NCI-H1694 (cell line): Measurements from ENCODE around the gene COQ9.
"Not testable (repeated sequence)": the region's sequence is repeated elsewhere in the genome, so short reads cannot be mapped to it uniquely, and the experiment has no call there.

ENCODE experiments used
- DNase-seq: peaks from one replicate; lab custom pipeline; 2025; lab: John Stamatoyannopoulos, UW

COQ9 gene

DNA sequence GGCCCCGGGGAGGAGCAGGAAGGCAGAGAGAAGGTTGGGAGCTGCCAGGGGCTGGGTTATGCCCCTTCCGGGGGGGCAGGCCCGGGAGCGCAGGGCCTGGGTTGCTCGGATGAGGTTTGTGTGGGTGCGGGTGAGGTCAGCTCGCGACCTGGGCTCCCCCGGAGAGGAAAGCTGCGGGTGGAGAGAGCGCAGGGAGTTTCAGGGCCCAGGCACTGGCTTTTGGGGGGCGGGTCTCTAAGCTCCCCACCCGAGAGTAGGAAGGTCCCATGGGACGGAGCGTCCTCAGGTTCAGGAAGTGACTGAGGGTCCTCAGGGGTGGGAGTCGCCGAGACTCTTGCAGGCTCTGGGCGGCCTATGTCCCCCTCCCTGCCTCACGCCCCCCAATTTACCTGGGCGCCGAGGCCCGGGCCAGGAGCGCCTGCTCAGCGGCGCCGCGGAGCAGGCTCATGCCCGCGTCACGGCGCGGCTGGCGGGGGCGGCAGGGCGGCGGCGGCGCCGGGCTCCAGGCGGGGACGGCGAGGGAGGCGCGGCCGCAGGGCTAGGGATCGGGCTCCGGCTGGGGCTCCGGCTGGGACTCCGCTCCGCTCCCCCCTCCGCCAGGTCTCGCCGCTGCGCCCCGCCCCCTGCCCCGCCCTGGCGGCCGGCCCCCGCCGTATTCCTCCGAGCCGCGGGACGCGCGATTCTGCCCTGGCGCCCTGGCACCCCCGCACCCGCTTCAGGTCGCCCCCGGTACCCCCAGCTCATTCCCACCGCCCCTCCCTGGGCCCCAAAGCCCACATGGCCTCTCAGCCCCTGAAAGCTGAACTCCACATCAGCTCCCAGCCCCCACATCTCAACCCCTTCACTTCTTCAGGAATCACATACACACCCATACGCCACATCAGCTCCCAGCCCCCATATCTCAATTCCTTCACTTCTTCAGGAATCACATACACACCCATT is 38.9 kb downstream of the COQ9 start, which contains the start of gene DOK4:
TSS of gene DOK4 (minus strand) at position 578 of the 942 bp plus-strand sequence. CDS start 6,986 bp downstream, outside the sequence.
- peak; percentile 18 for DNase-seq

DNA sequence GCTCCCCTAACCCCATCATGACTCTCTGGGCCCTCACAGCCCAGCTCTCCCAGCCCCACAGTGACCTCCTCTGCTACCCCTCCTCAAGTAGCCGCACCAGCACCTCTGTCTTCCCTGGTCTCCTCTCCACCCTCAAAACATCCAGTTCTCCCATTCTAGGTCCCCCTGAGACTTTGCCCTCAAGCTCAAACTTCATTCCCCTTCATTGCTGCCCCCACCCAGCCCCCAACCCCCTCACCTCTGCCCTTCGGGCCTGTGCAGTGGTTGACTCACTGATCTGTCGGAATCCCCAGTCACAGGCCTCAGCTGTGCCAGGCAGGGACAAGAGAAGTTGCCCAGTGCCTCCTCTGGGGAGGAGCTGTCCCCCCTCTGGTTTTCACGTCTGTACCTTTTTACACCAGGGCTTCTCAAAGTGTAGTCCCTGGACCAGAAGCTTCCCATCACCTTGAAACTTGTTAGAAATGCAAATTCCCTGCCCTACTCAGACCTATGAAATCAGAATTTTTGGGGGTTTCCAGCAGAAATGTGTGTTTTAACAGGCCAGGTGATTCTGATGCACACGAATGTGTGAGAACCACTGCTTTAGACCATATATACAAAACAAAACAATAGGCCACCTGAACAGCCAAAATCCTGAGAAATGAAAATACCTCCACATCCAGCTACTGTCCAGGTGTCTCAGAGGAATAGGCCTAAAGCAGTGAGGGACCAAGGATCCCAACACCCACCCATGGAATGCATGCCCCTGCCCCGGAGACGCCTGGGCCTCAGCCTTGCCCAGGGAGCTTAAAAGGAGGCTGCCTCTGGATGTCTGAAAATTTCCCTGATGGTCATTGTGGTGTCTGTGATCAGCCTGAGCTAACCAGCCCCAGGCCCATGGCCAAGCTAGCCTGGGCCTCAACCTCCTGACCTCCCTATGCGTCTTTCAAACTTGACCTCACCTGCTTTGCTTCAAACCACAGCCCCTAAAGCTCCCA is 39.9 kb downstream of the COQ9 start:
- DNase-seq = no peak

DNA sequence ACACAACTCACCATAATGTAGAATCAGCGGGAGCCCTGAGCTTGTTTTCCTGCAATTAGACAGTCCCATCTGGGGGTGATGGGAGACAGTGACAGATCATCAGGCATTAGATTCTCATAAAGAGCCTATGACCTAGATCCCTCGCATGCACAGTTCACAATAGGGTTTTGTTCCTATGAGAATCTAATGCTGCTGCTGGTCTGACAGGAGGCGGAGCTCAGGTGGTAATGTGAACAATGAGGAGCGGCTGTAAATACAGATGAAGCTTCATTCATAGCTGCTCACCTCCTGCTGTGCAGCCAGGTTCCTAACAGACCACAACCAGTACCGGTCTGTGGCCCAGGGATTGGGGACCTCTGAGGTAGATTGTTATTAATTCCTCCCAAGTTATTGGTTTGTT is 42.0 kb downstream of the COQ9 start:
- DNase-seq = no peak

DNA sequence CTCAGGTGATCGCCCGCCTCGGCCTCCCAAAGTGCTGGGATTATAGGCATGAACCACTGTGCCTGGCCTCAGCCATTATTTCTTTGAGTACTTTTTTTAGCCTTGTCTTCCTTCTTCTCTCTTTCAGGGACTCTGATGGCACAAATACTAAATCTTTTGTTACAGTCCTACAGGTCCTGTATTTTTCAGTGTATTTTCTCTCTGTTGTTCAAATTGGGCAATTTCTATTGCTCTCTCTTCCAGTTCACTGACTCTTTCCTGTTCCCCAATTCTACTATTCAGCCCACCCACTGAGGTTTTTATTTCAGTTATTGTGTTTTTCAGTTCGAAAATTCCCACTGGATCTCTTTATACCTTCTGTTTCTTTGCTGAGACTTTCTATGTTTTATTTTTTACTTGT is 46.5 kb downstream of the COQ9 start:
- no peak for DNase-seq

DNA sequence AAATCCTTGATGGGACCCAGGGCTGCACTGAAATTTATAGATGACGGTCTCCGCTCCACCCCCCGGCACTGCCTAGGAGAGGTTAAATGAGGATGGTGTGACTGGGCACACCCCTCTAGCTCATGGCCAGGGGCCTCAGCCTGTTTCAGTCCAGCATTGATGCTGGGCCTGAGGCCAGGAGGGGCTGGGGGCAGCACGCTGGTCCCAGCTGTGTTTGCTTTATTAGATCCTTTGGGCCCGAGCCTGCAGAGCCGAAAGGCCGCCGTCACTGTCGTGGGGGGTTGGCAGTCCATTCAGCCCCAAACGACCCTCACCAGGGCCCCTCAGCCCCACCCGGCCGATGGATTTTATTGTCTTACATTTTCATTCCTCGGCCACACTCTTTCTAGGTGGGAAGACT is 49.8 kb downstream of the COQ9 start:
- no peak for DNase-seq

DNA sequence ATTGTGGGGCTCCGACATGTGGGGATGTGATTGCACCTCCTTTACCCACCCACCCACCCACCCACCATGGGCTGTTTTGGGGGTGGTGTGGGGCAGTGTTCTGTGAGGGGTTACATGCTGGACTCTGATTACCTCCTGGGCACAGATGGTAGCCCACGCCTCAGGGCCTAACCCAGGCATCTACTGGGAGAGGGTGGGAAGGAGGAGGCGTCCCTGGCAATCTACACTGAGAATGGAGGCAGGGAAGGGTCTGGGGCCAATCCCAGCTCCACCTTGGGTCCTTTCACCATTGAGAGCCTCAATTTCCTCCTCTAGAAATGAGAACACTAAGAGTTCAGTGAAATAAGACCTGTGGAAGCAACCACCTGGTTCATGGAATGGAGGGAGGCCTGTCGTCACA is 50.8 kb downstream of the COQ9 start:
- no peak for DNase-seq

DNA sequence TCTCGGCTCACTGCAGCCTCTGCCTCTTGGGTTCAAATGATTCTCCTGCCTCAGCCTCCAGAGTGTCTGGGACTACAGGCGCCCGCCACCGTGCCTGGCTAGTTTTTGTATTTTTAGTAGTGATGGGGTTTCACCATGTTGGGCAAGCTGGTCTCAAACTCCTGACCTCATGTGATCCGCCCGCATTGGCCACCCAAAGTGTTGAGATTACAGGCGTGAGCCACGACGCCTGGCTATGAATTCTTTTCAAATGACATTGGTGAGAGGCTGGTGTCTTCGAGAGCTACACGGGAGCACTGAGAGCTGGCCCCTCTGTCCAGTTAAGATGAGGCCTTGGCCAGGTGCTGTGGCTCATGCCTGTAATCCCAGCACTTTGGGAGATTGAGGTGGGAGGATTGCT is 52.7 kb downstream of the COQ9 start:
- DNase-seq = not testable (repeated sequence)

DNA sequence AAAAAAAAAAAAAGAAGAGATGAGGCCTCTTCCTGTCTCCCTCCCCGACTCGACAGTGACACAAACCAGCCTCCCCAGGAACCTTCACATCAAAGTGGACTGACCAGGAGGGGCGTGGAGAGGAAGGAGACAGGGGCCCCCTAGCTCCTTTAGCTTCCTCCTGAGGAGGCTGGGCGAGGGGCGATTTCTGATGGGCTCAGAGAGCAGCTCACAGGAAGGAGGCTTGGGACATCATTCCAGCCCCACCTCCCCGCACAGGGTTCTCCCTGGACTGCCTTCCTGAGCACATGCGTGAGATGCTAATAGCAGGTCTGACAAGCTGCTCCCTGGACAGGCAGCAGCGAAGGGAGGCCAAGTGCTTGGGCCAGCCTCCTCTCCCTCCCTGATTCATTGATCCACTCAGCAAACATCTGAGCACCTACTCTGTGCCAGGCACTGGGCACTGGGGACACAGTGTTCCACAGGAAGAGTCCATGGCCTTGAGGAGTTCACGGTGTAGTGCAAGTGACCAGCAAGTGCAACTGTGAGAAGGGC is 53.4 kb downstream of the COQ9 start:
- no peak for DNase-seq

DNA sequence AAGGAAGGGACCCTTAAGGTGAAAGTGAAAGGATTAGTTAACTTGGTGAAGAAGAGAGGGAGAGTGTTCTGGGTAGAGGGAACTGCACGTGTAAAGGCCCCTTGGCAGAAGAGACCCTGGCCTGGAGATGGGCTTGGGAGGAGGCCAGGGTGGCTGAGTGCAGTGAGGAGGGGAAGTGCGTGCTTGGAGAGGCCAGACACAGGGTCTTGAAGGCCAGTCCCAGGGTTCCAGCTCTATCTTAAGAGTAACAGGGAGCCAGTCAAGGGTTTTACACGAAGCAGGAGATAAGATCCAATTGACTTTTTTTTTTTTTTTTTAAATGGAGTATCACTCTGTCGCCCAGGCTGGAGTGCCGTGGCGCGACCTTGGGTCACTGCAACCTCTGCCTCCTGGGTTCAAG is 54.2 kb downstream of the COQ9 start:
- no peak for DNase-seq

DNA sequence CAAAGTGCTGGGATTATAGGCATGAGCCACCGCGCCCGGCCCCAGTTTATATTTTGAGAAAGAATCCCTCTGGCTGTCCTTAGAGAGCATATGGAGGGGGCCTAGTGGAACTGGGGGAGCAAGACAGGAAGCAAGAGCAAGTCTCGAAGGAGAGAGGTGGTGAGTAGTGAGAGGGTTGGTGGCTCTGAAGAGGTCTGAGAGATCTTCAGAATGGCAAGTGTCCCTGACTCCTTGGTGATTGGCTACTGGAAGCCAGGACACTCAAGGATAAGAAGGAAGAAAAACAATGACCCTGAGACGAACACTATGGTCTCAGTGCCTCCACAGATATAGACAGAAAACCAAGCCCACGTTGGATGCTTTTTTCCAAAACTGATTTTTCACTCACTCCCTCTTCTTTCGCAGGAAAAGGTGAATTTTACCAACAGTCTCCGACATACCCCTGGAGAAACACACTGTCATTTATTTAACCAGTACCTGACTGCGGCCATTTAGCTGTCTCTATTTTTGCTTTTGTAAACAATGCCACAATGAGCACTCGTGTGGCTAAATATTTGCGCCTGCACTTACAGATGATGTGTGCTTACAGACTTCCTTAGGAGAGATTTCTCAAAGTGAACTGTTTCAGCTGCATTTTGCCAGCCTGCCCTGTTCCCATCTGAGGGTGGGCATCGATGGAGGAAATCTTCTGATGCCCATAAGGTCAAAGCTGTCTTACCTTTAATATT is 54.9 kb downstream of the COQ9 start:
- no peak for DNase-seq

DNA sequence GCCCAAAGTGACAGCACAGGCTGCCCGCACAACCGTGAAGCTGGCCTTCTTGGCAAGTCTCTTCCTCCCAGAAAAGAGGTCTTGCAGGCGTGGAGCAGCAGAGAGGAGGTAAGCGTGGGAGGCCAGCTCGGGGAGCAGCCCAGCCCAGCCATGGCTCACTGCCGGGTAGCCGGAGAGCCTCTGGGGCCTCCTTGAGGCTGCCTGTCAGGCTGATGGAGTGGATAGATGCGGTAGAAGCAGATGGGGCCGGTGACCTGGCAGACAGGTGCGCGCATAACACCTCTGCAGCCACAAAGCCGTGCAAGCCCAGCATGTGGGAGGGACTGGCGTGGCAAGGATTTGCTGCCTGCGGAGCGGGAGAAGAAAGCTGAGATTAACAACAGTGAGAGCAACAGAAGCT is 56.1 kb downstream of the COQ9 start:
- DNase-seq = no peak

DNA sequence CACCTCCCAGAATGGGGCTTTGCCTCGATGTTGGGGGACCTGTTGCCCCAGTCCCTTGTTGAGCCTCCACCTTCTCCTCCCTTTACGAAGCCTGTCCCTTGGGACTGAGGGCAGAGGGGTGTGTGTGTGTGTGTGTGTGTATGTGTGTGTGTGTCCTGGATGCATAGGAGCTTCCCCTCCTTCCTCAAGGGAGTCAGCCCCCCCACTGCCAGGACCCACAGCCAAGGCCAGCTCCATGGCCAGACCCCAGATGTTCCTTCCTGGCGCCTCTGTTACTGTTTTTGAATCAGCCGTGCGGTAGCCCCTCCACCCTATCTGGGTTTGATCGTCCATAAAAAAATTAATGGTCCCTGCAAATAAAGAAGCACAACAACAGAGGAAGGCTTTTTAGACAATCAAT is 56.7 kb downstream of the COQ9 start:
- no peak for DNase-seq

DNA sequence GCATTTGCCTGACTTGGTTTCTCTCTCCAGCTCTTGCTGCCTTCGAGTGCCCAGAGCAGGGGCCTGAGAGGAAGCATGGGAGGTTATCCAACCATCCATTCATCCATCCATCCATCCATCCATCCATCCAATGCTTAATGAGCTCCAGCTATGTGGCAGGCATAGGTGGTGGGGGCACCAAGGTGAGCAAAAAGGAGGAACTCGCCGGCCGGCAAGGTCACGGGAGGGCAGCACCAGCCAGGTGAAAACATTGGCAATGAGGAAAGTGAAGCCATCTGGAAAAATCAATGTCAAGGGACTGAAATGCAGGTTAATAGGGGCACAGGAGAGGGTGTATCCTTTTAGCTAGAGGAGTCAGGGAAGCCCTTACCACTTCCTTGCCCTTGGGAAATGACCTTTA is 57.2 kb downstream of the COQ9 start:
- no peak for DNase-seq

DNA sequence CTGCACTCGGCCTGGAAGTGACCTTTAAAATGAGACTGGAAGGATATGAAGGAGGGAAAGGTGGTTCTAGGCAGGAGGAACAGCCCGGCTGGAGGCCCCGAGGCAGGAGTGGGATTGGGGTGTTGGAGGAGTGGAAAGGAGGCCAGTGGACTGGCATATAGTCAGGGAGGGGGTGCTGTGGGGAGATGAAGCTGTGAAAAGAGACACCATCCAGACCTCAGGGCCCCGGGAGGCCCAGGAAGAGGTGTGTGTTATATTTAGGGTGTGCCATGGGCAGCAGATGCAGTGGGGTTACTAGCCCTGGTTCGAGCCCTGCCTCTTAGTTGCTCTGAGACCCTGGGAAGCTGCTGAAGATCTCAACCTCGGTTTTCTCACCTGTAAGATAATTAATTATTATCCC is 57.9 kb downstream of the COQ9 start:
- no peak for DNase-seq

DNA sequence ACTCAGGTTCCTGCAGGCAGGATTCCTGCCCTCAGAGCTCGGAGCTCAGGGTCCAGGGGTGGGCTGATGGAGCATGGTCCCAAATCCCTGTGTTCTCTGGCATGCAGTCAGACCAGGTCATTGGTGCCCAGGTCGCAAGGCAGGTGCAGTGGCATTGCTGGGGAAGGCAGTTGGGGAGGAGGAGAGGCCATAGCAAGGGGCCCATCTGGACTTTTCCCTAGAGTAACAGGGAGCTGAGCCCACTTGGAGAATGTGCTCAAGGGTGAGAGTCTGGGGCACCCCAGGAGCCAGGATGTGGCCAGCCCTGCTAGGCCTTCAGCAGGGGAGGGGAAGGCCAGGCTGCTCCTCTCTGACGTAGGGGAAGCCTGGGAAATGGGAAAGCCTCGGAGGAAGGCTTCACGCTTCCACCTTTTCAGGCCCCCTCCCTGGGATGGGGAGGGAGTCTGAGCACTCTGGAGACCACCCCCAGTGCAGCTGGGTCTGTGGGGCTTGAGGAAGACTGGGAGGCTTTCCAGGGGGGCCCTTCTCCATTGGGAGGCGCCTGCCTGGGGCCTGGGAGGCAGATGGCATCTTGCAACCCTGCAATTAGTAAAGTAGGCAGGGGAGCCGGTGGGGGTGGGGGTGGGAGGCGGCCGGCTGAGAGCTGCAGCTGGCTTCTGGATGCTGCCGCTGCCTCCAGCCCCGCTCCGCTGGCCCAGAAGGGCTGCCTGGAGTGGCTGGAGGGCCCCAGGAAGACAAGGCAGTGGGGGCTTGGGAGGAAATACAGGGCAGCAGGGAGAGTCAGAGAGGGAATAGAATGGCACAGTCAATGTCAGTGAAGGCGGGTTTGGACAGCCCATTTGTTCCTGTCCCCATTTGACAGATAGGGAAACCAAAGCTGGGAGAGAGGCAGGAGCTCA is 60.1 kb downstream of the COQ9 start:
- peak; percentile 43 for DNase-seq

DNA sequence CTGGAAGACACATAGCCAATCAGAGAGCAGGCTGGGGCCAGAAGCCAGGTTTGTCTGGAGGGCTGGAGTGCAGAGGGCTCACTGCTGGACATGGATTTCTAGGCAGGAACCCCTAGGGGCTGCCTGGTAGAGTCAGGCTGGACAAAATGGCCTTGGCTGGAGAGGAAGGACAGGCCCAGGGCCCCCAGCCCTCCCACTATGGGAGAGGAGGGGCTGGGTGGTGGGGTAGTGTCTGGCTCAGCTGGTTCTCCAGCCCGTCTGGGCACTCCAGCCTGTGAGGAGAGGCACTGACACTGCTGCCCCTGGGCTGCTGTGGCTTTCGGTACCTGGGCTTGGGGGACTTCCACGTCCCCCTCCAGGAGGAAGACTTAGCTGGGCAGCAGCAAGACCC is 60.8 kb downstream of the COQ9 start:
- no peak for DNase-seq

DNA sequence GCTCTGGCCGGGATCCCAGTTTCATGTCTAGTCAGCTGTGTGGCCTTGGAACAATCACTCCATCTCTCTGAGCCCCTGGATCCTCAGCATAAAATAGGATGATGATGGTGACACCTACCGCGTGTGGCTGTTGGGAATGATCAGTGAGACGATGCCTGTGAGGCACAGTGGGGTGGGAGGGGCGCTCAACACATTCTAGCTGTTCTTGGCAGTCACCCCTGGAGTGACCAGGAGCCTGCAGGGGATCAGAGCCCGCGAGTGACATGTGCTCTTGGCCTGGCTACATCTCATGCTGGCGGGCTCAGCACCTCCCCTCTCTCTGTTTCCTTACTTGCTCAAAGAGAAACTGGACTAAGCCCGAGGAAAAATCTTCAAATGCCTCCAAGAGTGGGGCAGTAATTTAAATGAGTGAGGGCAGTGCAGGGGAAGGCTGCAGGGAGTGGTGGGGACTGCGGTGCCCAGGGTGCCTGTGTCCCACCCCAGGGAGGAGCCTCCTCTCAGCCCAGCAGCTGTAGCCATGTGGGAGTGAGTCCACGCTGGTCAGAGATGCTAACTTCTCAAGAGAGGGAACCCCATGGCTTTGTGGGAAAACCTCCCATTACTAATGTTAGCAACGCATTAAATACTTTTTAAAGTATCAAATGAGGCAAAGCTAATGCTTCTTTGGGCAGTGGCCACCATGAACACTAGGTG is 62.1 kb downstream of the COQ9 start:
- no peak for DNase-seq

DNA sequence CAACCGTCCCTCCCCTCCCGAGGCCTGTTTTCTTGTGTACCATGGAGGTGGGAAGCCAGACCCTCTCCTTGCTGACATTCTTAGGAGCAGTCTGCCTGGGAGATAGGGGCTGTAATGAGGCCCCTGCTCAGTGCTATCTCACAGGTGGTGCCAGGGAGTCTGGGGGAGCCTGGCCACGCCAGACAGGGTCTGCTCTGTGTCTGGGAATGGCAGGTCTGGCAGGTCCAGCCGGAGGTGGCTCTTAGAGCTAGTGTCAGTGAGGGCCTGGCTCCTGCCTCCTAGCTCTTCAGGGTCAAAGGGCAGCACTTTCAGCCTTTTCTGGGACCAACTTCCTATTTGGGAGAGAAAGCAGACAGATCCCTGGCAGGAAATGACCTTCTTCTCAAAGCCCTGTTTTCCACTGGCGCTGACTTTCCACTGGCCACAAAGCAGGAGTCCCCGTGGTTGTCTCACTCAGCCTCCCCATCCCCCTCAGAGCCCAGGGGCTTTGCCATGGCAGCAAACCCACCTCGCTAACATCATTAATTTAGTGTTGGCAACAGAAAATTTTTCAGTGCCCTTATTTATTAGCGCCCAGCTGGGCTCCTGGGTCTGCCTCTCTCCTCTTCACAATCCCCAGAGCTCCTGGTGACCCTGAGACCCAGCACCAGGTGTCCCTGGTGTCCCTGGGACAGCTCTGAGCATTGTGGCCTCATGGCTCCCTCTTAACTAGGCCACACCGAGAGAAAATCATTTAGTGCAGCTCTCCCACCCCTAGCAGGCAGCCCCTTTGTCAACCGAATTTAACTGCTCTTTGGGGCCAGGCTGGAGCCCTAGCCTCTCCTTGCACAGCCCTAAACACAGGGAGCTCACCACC is 63.0 kb downstream of the COQ9 start:
- no peak for DNase-seq
